Myocyte (in vitro differentiated cells): ENCODE data around the gene PSMB1. TPM values are rescaled to one million over a fixed set of nuclear protein-coding genes. Genes with fewer than 3 reads are reported as not detected.

Experiments used
- DNase-seq: peaks from one replicate; pipeline ENCODE4 v3.0.0-alpha.2; 2012; ENCODE audit warnings: low read depth
- polyA plus RNA-seq: library from polyadenylated mRNA; unstranded; fragments of >200 nt; gene quantifications from one replicate; pipeline ENCODE4 v1.2.1, GENCODE V29; 2012; ENCODE audit warnings: missing spikeins
- total RNA-seq: library from RNA; depleted of rRNA; stranded (reverse); fragments of >200 nt; gene quantifications from 2 replicates; pipeline ENCODE4 v1.2.3, GENCODE V29; 2014

PSMB1 gene
- 262 and 290 TPM in 2 replicates for total RNA-seq
- 261 TPM for polyA plus RNA-seq

GRCh38 chr6:170552765-170553533, at the start of gene PSMB1:
Gene PSMB1 (minus strand): TSS chr6:170553307. CDS start chr6:170553242, 65 bp downstream.
- DNase-seq: peak; percentile 95

DNA sequence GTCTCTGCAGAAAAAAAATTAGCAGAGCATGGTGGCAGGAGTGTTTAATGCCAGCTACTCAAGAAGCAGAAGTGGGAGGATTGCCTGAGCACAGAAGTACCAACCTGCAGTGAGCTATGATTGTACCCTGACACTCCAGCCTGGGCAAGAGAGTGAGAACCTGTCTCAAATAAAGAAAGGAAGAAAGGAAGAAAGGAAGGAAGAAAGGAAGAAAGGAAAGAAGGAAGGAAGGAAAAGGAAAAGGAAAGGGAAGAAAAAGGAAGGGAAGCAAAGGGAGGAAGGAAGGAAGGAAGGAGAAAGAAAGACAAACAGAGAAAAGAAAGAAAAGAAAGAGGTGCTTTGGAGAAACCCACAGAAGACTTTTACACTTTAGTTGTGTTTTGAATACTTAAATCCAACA, 44.2 kb upstream of the PSMB1 start:
- DNase-seq: no peak

- peak; percentile 48 for DNase-seq
Measured at GRCh38 chr6:170596426-170596825, 43.3 kb upstream of the PSMB1 start.

GRCh38 chr6:170590725-170591124, 37.6 kb upstream of the PSMB1 start:
- DNase-seq: no peak

GRCh38 chr6:170584954-170585498, 31.9 kb upstream of the PSMB1 start:
- DNase-seq: no peak

GRCh38 chr6:170584181-170584953, 31.3 kb upstream of the PSMB1 start, which contains the start of gene PDCD2:
Gene PDCD2 (minus strand): TSS chr6:170584637. CDS start chr6:170584581, 56 bp downstream.
- peak; percentile 94 for DNase-seq

GRCh38 chr6:170583756-170584180, 30.7 kb upstream of the PSMB1 start:
- DNase-seq: no peak

DNA sequence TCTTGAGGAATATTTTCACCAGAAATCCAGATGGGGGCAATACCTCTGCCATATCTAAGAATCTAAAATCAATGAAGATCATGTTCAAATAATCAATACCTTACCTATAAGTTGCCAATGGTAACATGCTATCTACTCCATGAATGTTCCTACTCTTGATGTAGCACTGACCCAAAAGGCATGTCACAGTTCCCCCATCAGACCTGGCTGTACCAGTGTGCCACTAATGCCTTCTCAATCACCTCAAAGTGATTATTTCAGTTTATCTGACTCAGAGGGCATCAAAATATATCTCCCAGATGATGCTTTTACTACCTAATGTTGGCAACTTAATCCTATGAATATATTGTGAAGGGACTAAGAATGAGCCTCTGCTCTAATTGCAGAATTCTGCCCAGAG, 25.8 kb upstream of the PSMB1 start:
- DNase-seq: no peak

DNA sequence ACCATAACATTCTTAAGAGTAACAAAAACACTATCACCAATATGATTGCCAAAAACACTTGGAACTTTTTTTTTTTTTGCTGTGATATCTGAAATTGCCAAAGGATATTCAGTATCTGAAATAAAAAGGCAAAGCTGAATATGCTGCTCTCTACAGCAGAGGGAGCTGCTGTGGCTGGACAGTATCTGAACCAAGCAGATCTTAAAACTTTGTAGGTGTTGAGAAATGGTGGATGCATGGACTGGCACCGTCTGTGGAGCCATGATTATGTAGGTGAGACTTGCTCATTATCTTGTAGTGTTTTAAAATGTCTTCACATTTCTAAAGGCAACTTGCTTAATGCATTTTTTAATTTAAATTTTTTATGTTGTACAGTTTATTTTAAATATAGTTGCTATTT, 22.1 kb upstream of the PSMB1 start:
- DNase-seq: no peak

DNA sequence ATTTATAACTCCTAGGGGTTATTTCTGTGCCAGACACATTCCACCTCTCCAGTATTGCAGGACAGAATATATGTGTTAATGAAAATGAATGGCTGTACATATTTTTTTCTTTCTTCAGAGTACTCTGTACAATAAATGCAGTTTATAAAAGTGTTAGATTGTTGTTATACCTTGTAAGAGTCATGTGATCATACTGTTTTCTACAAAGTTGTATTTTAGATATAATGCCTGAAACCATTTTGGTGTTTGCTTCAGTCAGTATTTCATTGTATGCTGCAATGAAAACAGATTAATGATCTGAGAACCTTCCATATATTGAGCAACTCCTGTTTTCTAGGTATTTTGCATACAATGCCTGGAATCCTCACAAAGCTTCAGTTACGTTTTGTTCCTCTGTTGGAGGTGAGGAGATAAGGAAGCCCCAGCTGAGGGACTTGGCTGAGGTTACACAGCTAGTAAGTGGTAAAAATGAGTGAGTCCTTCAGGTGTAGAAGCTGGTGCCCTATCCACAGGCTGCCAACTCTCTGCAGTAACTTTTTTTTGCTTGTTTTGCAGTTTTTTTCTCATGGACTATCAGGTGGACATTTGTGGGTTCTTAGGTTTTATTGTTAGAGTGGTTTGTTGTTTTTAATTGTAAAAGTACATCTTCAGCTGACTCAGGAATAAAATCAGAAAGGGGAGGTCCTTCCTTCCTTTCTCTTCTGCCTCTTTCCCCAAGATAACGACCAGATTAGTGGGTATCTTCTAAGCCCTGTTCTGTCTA, 19.8 kb upstream of the PSMB1 start:
- DNase-seq: no peak

DNA sequence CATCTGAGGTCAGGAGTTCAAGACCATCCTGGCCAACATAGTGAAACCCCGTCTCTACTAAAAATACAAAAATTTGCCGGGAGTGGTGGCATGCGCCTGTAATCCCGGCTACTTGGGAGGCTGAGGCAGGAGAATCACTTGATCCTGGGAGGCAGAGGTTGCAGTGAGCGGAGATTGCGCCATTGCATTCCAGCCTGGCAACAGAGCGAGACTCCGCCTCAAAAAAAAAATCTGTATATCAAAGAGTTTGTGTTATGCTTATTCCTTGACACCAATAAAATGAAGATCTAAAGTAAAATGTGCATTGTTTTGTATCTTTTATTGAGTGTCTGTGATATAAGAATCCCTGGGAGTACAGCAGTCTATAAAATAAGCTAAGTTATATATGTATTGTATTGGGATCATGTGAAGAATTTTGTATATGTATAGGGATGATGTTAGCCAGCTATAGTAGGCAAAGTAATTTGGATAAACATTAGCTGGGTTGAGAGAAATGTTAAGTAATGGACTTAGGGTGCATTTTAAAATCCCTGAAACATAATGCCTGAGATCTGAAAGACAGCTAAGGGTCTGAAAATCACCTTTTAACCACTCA, 11.9 kb upstream of the PSMB1 start:
- DNase-seq: no peak

DNA sequence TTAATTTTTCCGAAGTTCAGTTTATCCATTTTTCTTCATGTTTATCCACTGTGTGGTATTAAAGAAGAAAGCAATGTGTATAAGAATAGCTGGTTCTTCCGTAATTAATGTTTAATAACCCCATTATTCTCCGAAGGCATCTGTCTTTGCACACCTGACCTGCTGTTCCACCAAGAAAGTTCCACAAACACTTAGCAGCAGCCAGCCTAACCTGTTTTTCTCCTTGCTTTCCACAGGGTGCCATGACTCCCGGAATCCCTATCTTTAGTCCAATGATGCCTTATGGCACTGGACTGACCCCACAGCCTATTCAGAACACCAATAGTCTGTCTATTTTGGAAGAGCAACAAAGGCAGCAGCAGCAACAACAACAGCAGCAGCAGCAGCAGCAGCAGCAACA, 8.4 kb upstream of the PSMB1 start:
- DNase-seq: no peak

- DNase-seq: no peak
Measured at GRCh38 chr6:170555305-170555704, 2.2 kb upstream of the PSMB1 start.

GRCh38 chr6:170554796-170555137, 1.7 kb upstream of the PSMB1 start:
- DNase-seq: no peak

DNA sequence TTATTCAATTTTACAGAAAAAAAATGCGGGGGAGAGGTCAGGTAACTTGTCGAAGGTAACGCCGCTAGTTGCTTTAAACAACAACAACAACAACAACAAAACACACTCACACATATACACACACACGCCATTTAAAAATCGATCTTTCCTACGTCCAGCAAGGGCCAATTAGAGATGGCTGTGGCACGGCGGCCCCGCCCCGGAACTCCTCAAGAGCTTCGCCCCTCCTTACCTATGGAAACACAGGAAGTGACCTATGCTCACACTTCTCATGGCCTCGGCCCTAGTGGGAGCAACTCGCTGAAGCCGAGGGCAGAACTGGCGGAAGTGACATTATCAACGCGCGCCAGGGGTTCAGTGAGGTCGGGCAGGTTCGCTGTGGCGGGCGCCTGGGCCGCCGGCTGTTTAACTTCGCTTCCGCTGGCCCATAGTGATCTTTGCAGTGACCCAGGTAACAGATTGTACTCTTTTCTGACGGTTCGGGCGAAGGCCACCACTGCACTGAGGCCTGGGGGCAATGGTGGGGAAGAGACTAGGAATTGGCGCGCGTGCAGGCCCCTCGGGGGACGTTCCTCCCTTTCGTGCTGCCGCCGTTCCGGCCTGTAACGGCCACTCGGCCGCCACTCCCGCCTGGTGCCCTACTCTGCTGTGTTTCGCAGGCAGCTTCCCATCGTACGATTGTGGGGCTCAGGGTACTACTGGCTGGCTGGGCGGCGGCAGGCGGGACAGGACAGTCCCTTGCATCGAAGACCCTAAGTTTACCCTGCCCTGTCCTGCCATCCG, 1.1 kb upstream of the PSMB1 start, which contains the start of gene TBP:
TSS of gene TBP (plus strand) at position 357 of the 783 bp plus-strand sequence. CDS start 2,661 bp downstream, outside the sequence.
- peak; percentile 99 for DNase-seq

DNA sequence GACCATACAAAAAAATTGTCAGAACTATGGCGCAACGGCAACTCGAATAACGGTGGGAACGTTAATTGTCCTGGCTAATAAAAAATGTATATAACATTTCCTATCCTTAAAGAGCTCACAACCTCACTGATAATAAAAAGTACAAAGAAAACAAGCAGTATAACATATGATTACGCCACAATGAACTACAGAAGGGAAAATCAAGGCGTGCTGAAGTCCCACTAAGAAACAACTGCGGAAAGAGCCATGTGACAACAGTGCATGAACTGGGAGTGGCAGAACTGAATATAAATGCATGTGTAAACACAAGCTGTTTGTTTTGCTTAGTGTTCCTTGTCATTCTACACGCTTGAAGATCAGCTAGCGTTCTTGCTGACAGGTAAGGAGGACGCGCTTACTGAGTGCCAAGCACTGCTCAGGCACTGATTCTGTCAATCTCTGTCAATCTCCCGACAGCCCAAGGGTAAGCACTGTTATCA, 466 bp upstream of the PSMB1 start:
- no peak for DNase-seq

- DNase-seq: no peak
Measured at GRCh38 chr6:170545405-170545804, 7.7 kb downstream of the PSMB1 start.

DNA sequence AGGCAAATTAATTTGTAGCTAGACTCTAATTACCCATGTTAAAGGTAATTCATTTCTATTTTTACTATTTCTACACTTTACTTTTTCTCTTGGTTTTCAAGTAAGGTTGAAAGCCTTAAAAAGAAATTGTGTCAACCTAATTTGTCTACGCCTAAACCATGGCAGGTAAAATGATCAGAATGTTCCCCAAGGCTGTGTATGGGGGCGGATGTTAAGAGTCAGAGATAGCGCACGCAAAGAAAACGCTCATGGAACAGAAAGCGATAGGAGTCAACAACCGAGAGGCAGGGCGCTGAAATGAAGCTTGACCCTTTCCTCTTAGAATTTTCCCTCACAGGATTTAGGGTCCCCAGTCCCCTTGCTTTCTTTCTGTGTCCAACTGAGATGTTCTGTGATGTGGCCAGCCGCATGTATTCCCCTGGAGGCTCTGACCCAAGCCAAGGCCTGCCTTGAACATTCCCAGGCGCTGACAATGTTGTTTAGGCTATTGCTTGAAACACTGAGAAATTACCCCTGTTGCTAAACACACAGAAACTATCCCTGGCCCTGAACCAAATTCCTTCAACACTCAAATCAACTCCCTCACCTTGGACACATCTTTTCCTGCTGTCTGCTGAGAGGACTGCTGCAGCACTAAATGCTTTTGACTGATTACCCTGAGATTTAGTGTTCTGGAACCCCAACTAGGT, 10.9 kb downstream of the PSMB1 start:
- no peak for DNase-seq

DNA sequence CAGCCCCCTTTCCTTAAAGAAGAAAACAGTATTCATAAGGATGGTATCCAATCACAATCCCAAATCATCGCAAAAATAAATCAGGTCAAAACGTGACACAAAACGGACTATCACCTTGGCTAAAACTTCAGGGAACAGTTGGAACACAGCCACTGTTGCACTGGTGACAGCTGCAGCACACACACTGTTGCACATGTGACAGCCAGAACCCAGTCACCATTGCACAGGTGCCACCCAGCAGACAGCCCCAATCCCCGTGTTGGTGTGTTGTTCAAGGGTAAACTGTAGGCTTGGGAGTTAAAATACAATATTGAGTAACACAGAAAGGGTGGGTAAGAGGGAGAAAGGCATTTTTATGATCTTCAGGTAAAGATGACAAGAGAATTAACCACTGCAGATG, 15.8 kb downstream of the PSMB1 start:
- DNase-seq: peak; percentile 28
